Adrenal gland (tissue), 5 donors: ENCODE measurements around the gene DHX32.
"Not testable (repeated sequence)": the region's sequence is repeated elsewhere in the genome, so short reads cannot be mapped to it uniquely, and the experiment has no call there.

Experiments used
- POLR2A ChIP-seq, 2 donors: fragments of 450-650 bp; IDR thresholded peaks; one replicate each; pipeline ENCODE4 v1.6.1; 2017; ENCODE audit warnings: antibody characterized with exemption in 2 of 2, mild to moderate bottlenecking in 2 of 2, moderate library complexity in 1 of 2
- TF ChIP-seq, protein P1 (sequence below), 6 experiments: fragments of 450-650 bp in 4 of 6; fragments of 200-600 bp in 2 of 6; sonication (generic) in 1 of 6; IDR thresholded peaks; 1 replicate in 5 of 6; 2 replicates in 1 of 6; pipeline versions ENCODE4 v1.5.1 to v1.8.0; 2016 to 2021; ENCODE audit warnings: antibody characterized with exemption in 6 of 6, mild to moderate bottlenecking in 2 of 6, moderate library complexity in 1 of 6
- donor health status: DM: no; HTN: no; CAD: no.

DNA sequence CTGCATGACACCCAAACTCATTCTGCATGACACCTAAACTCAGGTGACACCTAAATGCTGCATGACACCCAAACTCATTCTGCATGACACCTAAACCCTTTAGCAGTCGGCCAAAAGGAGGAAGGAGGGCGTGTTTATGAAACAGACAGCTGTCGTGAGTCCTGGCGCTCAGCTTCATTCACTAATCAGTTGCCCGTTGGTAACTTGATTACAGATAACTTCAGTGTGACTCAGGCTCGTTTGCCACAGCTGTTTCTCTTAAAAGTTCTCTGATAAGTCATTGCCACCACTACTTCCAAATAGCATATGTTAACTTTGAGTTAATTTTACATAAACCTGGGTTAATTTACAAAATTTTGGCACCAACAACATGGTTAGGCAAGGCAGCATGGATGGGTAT lies 32.2 kb upstream of the DHX32 start:
- TF ChIP-seq, protein P1, sequence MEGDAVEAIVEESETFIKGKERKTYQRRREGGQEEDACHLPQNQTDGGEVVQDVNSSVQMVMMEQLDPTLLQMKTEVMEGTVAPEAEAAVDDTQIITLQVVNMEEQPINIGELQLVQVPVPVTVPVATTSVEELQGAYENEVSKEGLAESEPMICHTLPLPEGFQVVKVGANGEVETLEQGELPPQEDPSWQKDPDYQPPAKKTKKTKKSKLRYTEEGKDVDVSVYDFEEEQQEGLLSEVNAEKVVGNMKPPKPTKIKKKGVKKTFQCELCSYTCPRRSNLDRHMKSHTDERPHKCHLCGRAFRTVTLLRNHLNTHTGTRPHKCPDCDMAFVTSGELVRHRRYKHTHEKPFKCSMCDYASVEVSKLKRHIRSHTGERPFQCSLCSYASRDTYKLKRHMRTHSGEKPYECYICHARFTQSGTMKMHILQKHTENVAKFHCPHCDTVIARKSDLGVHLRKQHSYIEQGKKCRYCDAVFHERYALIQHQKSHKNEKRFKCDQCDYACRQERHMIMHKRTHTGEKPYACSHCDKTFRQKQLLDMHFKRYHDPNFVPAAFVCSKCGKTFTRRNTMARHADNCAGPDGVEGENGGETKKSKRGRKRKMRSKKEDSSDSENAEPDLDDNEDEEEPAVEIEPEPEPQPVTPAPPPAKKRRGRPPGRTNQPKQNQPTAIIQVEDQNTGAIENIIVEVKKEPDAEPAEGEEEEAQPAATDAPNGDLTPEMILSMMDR (IDR thresholded peaks at IDR 0.05) = not testable (repeated sequence)
- TF ChIP-seq POLR2A (IDR thresholded peaks at IDR 0.05) = not testable (repeated sequence)
